ENCODE data around the gene NRXN3. TPM values are rescaled to one million over a fixed set of nuclear protein-coding genes. Genes with fewer than 3 reads are reported as not detected.

NRXN3 gene
- total RNA-seq, 2 donors from 2014 or later = 1.3 to 2.3 TPM

DNA sequence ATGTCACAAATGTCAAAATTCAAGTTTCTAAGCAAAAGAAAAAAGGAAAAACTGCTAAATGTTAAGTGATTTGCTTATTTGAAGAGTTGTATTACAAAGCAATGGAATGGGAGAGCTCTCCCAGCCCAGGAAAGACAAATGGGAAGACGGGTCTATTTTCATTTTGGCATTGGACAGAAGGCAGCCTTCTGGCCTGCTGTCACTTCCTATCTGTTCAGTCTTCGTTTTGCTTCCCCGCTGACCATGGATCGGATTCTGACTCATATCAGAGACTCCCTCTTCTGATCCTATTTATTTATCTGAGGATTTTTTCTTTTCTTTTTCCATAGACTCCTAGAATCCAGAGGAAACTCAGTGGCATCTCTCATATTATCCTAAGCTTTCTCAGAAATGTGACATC, 1406.3 kb downstream of the NRXN3 start:
- no peaks in the 10 kb centered on the region for H3K27me3 ChIP-seq
- H3K36me3 ChIP-seq (replicated peaks in 1 of 2; ENCODE audit: insufficient read depth in 1 of 2, low read depth in 2 of 2) = no peaks in the 10 kb centered on the region
- ATAC-seq = no peak
- 76 to 83% methylated on average over 4 of the region's 4 CpGs for WGBS, 2 donors
- no peak overlapping the region for H3K4me3 ChIP-seq
- H3K27ac ChIP-seq = no peak overlapping the region
- intact Hi-C loops (cut with DNase I) = no loop called here
- DNase-seq = no peak
- H3K4me1 ChIP-seq = no peaks in the 10 kb centered on the region
- H3K9me3 ChIP-seq = no peaks in the 10 kb centered on the region
- TF ChIP-seq POLR2A (IDR thresholded peaks at IDR 0.05) = no peak
- TF ChIP-seq, protein P1, sequence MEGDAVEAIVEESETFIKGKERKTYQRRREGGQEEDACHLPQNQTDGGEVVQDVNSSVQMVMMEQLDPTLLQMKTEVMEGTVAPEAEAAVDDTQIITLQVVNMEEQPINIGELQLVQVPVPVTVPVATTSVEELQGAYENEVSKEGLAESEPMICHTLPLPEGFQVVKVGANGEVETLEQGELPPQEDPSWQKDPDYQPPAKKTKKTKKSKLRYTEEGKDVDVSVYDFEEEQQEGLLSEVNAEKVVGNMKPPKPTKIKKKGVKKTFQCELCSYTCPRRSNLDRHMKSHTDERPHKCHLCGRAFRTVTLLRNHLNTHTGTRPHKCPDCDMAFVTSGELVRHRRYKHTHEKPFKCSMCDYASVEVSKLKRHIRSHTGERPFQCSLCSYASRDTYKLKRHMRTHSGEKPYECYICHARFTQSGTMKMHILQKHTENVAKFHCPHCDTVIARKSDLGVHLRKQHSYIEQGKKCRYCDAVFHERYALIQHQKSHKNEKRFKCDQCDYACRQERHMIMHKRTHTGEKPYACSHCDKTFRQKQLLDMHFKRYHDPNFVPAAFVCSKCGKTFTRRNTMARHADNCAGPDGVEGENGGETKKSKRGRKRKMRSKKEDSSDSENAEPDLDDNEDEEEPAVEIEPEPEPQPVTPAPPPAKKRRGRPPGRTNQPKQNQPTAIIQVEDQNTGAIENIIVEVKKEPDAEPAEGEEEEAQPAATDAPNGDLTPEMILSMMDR (IDR thresholded peaks at IDR 0.05) = no peak

DNA sequence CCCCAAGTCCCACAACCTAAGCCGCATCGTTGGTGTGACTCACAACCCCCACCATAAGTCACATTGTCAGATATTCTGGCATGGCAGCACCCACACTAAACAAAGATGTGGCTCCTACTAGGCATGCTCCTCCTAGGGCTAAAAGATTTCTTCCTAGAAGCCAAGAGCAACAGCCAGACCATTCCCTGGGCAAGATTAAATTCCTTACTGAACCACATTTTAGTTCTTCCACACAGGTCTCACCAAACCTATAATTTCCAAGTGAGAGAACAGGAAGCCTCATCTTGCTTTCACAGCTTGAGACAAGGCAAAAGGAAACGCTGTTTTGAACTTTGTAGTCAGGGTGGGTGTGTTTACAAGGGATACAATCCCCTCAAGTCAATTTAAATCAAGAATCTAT, 1408.3 kb downstream of the NRXN3 start:
- ATAC-seq (no peak), DNase-seq (no peak)
- no peaks in the 10 kb centered on the region for H3K27me3 ChIP-seq
- no peaks in the 10 kb centered on the region for H3K9me3 ChIP-seq
- no peak overlapping the region for H3K4me3 ChIP-seq
- H3K36me3 ChIP-seq (replicated peaks in 1 of 2; ENCODE audit: insufficient read depth in 1 of 2, low read depth in 2 of 2) = no peaks in the 10 kb centered on the region
- intact Hi-C loops (cut with DNase I) = no loop called here
- 84 to 87% methylated on average over 3 of the region's 3 CpGs for WGBS, 2 donors
- no peak for TF ChIP-seq POLR2A (IDR thresholded peaks at IDR 0.05)
- TF ChIP-seq, protein P1 (IDR thresholded peaks at IDR 0.05) = no peak
- H3K4me1 ChIP-seq = no peaks in the 10 kb centered on the region
- no peak overlapping the region for H3K27ac ChIP-seq

DNA sequence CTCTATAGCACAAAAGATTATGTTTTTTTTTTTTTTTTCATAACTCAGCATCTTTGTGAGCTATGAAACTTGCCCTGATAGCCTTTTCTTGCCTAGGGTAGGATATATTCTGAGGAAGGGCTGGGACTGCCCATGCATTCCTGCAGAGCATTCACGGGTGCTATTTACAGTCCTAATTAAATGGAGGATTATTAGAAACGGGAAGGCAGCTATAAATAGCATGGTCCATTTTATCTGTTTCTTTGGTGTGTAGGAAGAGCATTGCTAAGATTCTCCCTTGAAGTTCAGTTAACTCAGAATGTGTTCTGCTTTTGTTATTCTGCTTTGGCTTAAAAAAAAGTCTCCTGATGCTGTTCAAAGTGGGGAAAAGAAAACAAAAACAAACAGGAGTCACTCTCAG, 1410.2 kb downstream of the NRXN3 start:
- Histone ChIP-seq H3K9me3 (no peaks in the 10 kb centered on the region), H3K27ac (no peak overlapping the region), H3K27me3 (no peaks in the 10 kb centered on the region), H3K36me3 (replicated peaks in 1 of 2; ENCODE audit: insufficient read depth in 1 of 2, low read depth in 2 of 2) (no peaks in the 10 kb centered on the region), H3K4me1 (no peaks in the 10 kb centered on the region), H3K4me3 (no peak overlapping the region)
- TF ChIP-seq POLR2A (IDR thresholded peaks at IDR 0.05) = no peak
- TF ChIP-seq, protein P1 (IDR thresholded peaks at IDR 0.05) = no peak
- ATAC-seq (no peak), DNase-seq (no peak)
- intact Hi-C loops (cut with DNase I) = no loop called here
- WGBS, 2 donors = 43 to 53% methylated on average over 2 of the region's 2 CpGs

DNA sequence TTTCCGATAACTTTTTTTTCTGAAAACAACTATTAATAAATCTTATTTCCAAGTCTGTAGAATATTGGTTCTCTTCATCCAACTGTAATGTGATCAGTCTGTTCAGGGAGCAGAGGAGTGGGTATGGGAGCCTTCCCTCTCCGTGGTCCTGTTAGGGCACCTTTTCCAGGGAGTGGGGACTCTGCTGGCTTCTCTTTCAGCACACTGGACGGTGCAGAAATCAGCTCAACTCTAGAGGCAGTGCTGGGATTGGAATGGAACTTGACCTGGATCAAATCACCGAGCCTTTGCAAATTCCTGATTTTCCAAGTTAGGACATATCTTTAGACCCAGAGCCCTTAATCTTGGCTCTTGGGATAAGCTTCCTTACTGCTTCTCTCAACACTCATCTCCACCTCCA, 1410.7 kb downstream of the NRXN3 start:
- TF ChIP-seq, protein P1 (IDR thresholded peaks at IDR 0.05) = no peak
- TF ChIP-seq POLR2A (IDR thresholded peaks at IDR 0.05) = no peak
- DNase-seq (no peak), ATAC-seq (no peak)
- H3K9me3 ChIP-seq = no peaks in the 10 kb centered on the region
- no peak overlapping the region for H3K4me3 ChIP-seq
- intact Hi-C loops (cut with DNase I) = no loop called here
- WGBS, 2 donors = 78 to 95% methylated on average over 4 of the region's 4 CpGs
- H3K36me3 ChIP-seq (replicated peaks in 1 of 2; ENCODE audit: insufficient read depth in 1 of 2, low read depth in 2 of 2) = no peaks in the 10 kb centered on the region
- no peak overlapping the region for H3K27ac ChIP-seq
- H3K27me3 ChIP-seq = no peaks in the 10 kb centered on the region
- no peaks in the 10 kb centered on the region for H3K4me1 ChIP-seq

DNA sequence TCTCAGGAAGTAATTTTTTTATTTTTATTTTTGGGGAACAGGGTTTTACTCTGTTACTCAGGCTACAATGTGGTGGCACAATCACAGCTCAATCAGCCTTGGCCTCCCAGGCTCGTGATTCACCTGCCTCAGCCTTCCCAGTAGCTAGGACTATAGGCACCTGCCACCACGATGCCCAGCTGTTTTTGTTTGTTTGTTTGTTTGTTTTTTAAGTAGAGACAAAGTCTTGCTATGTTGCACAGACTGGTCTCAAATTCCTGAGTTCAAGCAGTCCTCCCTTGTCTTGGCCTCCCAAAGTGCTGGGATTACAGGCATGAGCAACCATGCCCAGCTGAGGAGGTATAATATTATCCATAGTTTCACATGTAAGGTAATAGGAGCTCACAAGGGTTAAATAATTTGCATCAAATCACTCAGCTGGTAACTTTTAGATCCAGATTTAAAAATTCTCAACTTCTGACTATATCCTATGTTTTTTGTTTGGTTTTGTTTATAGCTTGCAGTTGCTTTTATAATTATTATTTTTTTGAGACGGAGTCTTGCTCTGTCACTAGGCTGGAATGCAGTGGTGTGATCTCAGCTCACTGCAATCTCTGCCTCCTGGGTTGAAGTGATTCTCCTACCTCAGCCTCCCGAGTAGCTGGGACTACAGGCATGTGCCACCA, 1411.9 kb downstream of the NRXN3 start:
- Histone ChIP-seq H3K27ac (no peak overlapping the region), H3K9me3 (no peaks in the 10 kb centered on the region), H3K36me3 (replicated peaks in 1 of 2; ENCODE audit: insufficient read depth in 1 of 2, low read depth in 2 of 2) (no peaks in the 10 kb centered on the region), H3K4me3 (no peak overlapping the region), H3K4me1 (no peaks in the 10 kb centered on the region), H3K27me3 (no peaks in the 10 kb centered on the region)
- ATAC-seq (no peak), DNase-seq (no peak)
- intact Hi-C loops (cut with DNase I) = no loop called here
- WGBS, 2 donors = 63 to 66% methylated on average over 4 of the region's 4 CpGs
- no peak for TF ChIP-seq POLR2A (IDR thresholded peaks at IDR 0.05)
- TF ChIP-seq, protein P1 (IDR thresholded peaks at IDR 0.05) = no peak

All from body of pancreas (tissue), 4 donors.